Osteoblast (primary cell): ENCODE data around the gene CRYGB. TPM values are rescaled to one million over a fixed set of nuclear protein-coding genes. Genes with fewer than 3 reads are reported as not detected.

ENCODE experiments used
- DNase-seq: peaks from one replicate; pipeline ENCODE4 v3.0.0; 2011; ENCODE audit warnings: low spot score, mixed read lengths; ENCODE audit not compliant: insufficient read length; ENCODE audit errors: missing footprints
- H2AFZ ChIP-seq: 2 replicates; pipeline ENCODE4 v1.6.0; 2011; ENCODE audit warnings: mild to moderate bottlenecking, low read length
- H3K27ac ChIP-seq: 2 replicates; pipeline ENCODE4 v1.5.1; 2011; ENCODE audit warnings: mild to moderate bottlenecking, low read depth, low read length, moderate library complexity
- H3K27me3 ChIP-seq: 2 replicates; pipeline ENCODE4 v1.6.0; 2012; ENCODE audit warnings: mild to moderate bottlenecking, control low read depth, inconsistent platforms, low read length, moderate library complexity; ENCODE audit not compliant: insufficient read depth
- H3K36me3 ChIP-seq: 2 replicates; pipeline ENCODE4 v1.5.1; 2011; ENCODE audit warnings: mild to moderate bottlenecking, low read length, control low read depth, moderate library complexity; ENCODE audit not compliant: insufficient read depth
- H3K4me1 ChIP-seq: 2 replicates; pipeline ENCODE4 v1.5.1; 2011; ENCODE audit warnings: mild to moderate bottlenecking, low read length, control low read depth, moderate library complexity; ENCODE audit not compliant: insufficient read depth
- H3K4me2 ChIP-seq: 2 replicates; pipeline ENCODE4 v1.6.0; 2011; ENCODE audit warnings: mild to moderate bottlenecking, low read length; ENCODE audit not compliant: insufficient read depth
- H3K4me3 ChIP-seq: fragments of 200-600 bp; sonication (generic); 3 replicates; pipeline ENCODE4 v1.5.1; 2012; ENCODE audit warnings: mild to moderate bottlenecking, low read length, inconsistent platforms; ENCODE audit not compliant: insufficient read depth
- H3K79me2 ChIP-seq: 2 replicates; pipeline ENCODE4 v1.6.0; 2012; ENCODE audit warnings: mild to moderate bottlenecking, low read length, control low read depth, inconsistent platforms; ENCODE audit not compliant: insufficient read depth
- H3K9me3 ChIP-seq: 2 replicates; pipeline ENCODE4 v1.5.1; 2011; ENCODE audit warnings: low read depth, low read length, control low read depth
- H4K20me1 ChIP-seq: 2 replicates; pipeline ENCODE4 v1.6.0; 2012; ENCODE audit warnings: mild to moderate bottlenecking, low read length, control low read depth; ENCODE audit not compliant: insufficient read depth
- total RNA-seq: library from RNA; depleted of rRNA; stranded (reverse); fragments of >200 nt; gene quantifications from 2 replicates; pipeline ENCODE4 v1.2.3, GENCODE V29; 2012
- TF ChIP-seq, protein P1 (sequence below): IDR thresholded peaks from 2 replicates; pipeline ENCODE4 v1.5.1; 2011; ENCODE audit warnings: mild to moderate bottlenecking, low read depth, low read length, moderate library complexity; ENCODE audit errors: extremely low read depth

Gene CRYGB
- total RNA-seq, 1 donor, result not detected

DNA sequence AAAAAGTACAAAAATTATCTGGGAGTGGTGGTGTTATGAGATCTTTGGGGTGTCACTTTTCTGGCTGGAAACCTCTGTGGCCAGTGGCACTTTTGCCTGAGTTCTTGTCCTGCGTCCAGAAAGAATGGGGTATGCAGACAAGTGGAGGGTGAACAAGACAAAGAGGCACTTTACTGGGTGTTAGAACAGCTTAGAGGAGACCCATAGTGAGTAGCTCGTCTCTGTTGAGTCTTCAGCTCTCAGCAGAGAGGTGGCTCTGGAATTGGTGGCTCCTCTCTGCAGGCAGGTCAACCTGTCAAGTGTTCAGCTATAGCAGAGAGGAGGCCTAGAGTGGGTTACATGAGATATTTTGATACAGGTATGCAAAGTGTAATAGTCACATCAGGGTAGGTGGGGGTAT lies 47.7 kb downstream of the CRYGB start:
- H3K4me2 ChIP-seq, result no peak overlapping the region
- H3K27ac ChIP-seq, result no peak overlapping the region
- H3K4me1 ChIP-seq, result peaks cover 4% of the 10 kb centered on the region
- H2AFZ ChIP-seq, result no peak overlapping the region
- H3K79me2 ChIP-seq, result no peaks in the 10 kb centered on the region
- H3K36me3 ChIP-seq, result no peaks in the 10 kb centered on the region
- H3K27me3 ChIP-seq, result peaks cover 2% of the 10 kb centered on the region
- no peaks in the 10 kb centered on the region for H3K9me3 ChIP-seq
- H3K4me3 ChIP-seq, result no peak overlapping the region
- no peaks in the 10 kb centered on the region for H4K20me1 ChIP-seq
- TF ChIP-seq, protein P1, sequence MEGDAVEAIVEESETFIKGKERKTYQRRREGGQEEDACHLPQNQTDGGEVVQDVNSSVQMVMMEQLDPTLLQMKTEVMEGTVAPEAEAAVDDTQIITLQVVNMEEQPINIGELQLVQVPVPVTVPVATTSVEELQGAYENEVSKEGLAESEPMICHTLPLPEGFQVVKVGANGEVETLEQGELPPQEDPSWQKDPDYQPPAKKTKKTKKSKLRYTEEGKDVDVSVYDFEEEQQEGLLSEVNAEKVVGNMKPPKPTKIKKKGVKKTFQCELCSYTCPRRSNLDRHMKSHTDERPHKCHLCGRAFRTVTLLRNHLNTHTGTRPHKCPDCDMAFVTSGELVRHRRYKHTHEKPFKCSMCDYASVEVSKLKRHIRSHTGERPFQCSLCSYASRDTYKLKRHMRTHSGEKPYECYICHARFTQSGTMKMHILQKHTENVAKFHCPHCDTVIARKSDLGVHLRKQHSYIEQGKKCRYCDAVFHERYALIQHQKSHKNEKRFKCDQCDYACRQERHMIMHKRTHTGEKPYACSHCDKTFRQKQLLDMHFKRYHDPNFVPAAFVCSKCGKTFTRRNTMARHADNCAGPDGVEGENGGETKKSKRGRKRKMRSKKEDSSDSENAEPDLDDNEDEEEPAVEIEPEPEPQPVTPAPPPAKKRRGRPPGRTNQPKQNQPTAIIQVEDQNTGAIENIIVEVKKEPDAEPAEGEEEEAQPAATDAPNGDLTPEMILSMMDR, result no peak
- DNase-seq, result no peak

GRCh38 chr2:208097801-208098200 lies 48.2 kb downstream of the CRYGB start:
- peaks cover 4% of the 10 kb centered on the region for H3K4me1 ChIP-seq
- H3K27ac ChIP-seq, result no peak overlapping the region
- peaks cover 2% of the 10 kb centered on the region for H3K27me3 ChIP-seq
- TF ChIP-seq, protein P1, result no peak
- H4K20me1 ChIP-seq, result no peaks in the 10 kb centered on the region
- no peak overlapping the region for H3K4me2 ChIP-seq
- no peaks in the 10 kb centered on the region for H3K79me2 ChIP-seq
- H2AFZ ChIP-seq, result no peak overlapping the region
- no peak for DNase-seq
- no peaks in the 10 kb centered on the region for H3K36me3 ChIP-seq
- no peak overlapping the region for H3K4me3 ChIP-seq
- H3K9me3 ChIP-seq, result no peaks in the 10 kb centered on the region

DNA sequence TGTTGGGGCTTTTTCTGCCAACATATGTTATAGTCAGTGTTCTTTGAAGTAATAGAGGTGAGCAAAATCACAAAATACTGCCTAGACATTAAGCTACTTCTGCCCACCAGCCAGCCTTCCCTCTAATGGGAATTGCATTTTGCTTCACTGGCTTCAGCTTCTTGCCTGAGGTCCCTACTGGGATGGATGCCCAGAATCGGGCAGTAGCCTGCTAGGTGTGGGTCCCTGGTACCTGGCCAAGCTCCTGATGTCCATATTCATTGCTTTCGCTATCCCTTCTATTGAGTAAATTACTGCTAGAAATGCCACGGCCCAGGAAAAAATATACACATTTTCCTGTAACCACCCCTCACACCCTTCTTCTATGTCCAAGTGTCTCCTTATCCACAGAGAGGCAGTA lies 48.6 kb downstream of the CRYGB start:
- TF ChIP-seq, protein P1, result no peak
- H3K4me3 ChIP-seq, result no peak overlapping the region
- H3K9me3 ChIP-seq, result no peaks in the 10 kb centered on the region
- no peaks in the 10 kb centered on the region for H4K20me1 ChIP-seq
- H2AFZ ChIP-seq, result no peak overlapping the region
- H3K79me2 ChIP-seq, result no peaks in the 10 kb centered on the region
- no peak overlapping the region for H3K27ac ChIP-seq
- no peak overlapping the region for H3K4me2 ChIP-seq
- peaks cover 2% of the 10 kb centered on the region for H3K27me3 ChIP-seq
- no peaks in the 10 kb centered on the region for H3K36me3 ChIP-seq
- DNase-seq, result no peak
- H3K4me1 ChIP-seq, result peaks cover 4% of the 10 kb centered on the region

DNA sequence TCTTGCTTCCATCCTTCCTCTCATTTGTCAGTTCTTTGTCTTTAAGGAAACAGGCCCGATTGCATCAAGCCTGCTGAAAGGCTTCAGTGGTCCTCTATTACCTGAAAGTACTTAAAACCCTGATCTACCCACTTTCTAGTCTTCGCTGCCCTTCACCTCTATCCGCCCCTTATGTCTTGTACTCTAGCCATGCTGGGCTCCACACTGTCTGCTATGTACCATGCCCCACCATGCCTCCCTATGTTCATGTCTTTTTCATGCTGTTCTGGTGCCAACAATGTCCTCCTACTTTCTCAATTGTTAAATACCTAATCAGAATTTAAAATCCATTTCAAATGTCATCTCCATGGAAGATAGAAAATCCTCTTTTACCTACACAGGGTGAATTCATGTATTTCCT lies 49.9 kb downstream of the CRYGB start:
- no peaks in the 10 kb centered on the region for H3K79me2 ChIP-seq
- H3K36me3 ChIP-seq, result no peaks in the 10 kb centered on the region
- no peaks in the 10 kb centered on the region for H3K9me3 ChIP-seq
- no peak for DNase-seq
- no peak overlapping the region for H2AFZ ChIP-seq
- H4K20me1 ChIP-seq, result no peaks in the 10 kb centered on the region
- H3K27me3 ChIP-seq, result peaks cover 2% of the 10 kb centered on the region
- H3K4me1 ChIP-seq, result peaks cover 4% of the 10 kb centered on the region
- TF ChIP-seq, protein P1, result no peak
- no peak overlapping the region for H3K4me2 ChIP-seq
- no peak overlapping the region for H3K27ac ChIP-seq
- H3K4me3 ChIP-seq, result no peak overlapping the region
